Naive B cell (primary cell): ENCODE data around the gene TTC21B. TPM values are rescaled to one million over a fixed set of nuclear protein-coding genes. Genes with fewer than 3 reads are reported as not detected.
"Not testable (repeated sequence)": the region's sequence is repeated elsewhere in the genome, so short reads cannot be mapped to it uniquely, and the experiment has no call there.

Experiments used
- ATAC-seq, 2 donors: fragments of 150-1000 bp; cut with Tn5 transposase; 2 replicates each; pipeline ENCODE4 v1.10.0; 2021; ENCODE audit warnings: low read depth in 2 of 2, mild to moderate bottlenecking in 2 of 2, moderate library complexity in 2 of 2
- DNase-seq: peaks from one replicate; pipeline ENCODE4 v3.0.0; 2022
- H3K27ac Mint-ChIP-seq, 6 donors: one replicate each; pipeline ENCODE4 v1.8.0; 2020 to 2022; ENCODE audit warnings: mild to moderate bottlenecking in 6 of 6, mixed read lengths in 6 of 6, moderate library complexity in 5 of 6, inconsistent platforms in 2 of 6
- H3K27me3 Mint-ChIP-seq, 3 donors: one replicate each; pipeline ENCODE4 v1.8.0; 2021 to 2022; ENCODE audit warnings: mixed read lengths in 3 of 3, mild to moderate bottlenecking in 1 of 3
- H3K36me3 Mint-ChIP-seq, 2 donors: one replicate each; pipeline ENCODE4 v1.8.0; 2020 to 2022; ENCODE audit warnings: mixed read lengths in 2 of 2, inconsistent platforms in 1 of 2, mild to moderate bottlenecking in 1 of 2
- H3K4me1 Mint-ChIP-seq, 3 donors: one replicate each; pipeline ENCODE4 v1.8.0; 2020 to 2022; ENCODE audit warnings: mixed read lengths in 3 of 3, inconsistent platforms in 1 of 3, mild to moderate bottlenecking in 1 of 3, moderate library complexity in 1 of 3
- H3K4me3 Mint-ChIP-seq, 8 donors: one replicate each; pipeline ENCODE4 v1.8.0; 2020 to 2022; ENCODE audit warnings: mild to moderate bottlenecking in 8 of 8, mixed read lengths in 8 of 8, moderate library complexity in 8 of 8, inconsistent platforms in 2 of 8
- H3K9me3 Mint-ChIP-seq, 7 donors: one replicate each; pipeline ENCODE4 v1.8.0; 2020 to 2022; ENCODE audit warnings: mixed read lengths in 7 of 7, mild to moderate bottlenecking in 5 of 7, inconsistent platforms in 2 of 7, moderate library complexity in 1 of 7
- polyA plus RNA-seq, 6 donors: library from polyadenylated mRNA; unstranded; fragments of 300-500 nt; fragmentation: Illumina TruSeq; gene quantifications; one replicate each; pipeline ENCODE4 v1.2.3, GENCODE V29; 2021; ENCODE audit warnings: low read depth in 6 of 6

The TTC21B gene
- polyA plus RNA-seq, 6 donors from 2014 or later, result 7.6 to 14.5 (median 10.0) TPM

DNA sequence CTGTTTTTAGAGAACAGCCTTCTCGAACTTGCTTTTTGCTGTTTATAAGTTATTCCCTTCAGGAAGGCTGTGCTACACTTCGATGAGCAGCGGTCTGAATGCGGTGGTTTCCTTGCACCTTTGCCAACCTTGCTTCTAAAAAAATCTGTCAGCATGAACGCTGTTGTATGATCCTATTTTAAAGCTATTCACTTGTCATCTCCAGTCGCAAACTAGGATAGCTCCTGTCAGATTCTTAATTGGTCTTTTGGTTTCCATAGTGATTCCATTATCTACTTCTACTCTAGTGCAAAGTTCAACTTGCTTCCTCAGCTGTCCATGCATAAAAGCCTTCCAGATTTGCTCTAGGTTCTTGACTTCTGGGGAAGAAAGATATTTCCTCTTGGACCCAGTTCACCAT is 83.2 kb downstream of the TTC21B start:
- H3K27ac Mint-ChIP-seq, result no peak overlapping the region

DNA sequence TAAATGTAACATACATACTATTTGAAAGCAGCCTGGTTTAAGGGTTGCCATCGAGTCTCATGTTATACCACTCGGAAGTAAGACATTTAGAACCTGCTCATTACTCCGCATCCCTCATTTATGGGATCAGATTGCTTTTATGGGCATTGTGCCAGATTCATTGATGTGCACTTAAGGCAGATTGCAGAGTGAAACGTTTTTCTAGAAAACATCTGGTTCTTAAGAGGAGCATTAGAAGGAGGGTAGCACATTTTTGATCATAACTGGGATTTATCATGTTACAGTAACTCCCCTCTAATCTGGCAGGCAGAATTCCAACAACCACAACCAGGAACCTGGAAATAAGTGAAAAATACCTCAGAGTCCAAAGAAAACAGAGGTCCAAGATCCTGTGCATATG is 85.4 kb downstream of the TTC21B start:
- H3K9me3 Mint-ChIP-seq, result no peaks in the 10 kb centered on the region
- H3K36me3 Mint-ChIP-seq, result peaks cover 0 to 10% of the 10 kb centered on the region in 2 donors
- no peak overlapping the region for H3K27ac Mint-ChIP-seq
- no peak for DNase-seq
- H3K4me3 Mint-ChIP-seq, result no peak overlapping the region
- H3K4me1 Mint-ChIP-seq, result peaks cover 15 to 19% (median 17%) of the 10 kb centered on the region in 3 donors
- no peaks in the 10 kb centered on the region for H3K27me3 Mint-ChIP-seq
- no peak for ATAC-seq

More for the DNA sequence above, 83.2 kb downstream of the TTC21B start:
- Mint-ChIP-seq H3K4me3 (no peak overlapping the region), H3K4me1 (peaks cover 8 to 12% (median 8%) of the 10 kb centered on the region in 3 donors), H3K27me3 (no peaks in the 10 kb centered on the region), H3K36me3 (peaks cover 0 to 6% of the 10 kb centered on the region in 2 donors), H3K9me3 (no peaks in the 10 kb centered on the region)
- DNase-seq, result no peak
- ATAC-seq, result no peak

DNA sequence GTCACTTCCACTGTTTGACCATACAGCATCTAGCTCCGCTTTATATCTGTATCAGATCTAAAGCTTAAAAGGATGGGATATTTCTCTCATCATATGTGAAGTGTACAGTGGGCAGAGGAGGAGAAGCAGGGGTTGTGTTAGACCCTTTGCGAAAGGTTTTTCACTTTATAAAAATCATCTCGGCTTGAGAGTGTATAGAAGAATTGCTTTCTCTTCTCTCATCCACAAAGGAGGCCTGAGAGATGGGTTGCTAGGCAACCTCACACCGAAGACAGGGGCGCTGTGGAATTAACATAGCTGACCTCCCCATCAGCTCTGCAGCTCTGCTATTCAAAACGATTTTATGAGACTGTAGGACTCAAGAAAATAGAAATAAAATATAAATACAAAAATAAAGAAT is 89.3 kb downstream of the TTC21B start:
- Mint-ChIP-seq H3K36me3 (peaks cover 10 to 21% of the 10 kb centered on the region in 2 donors), H3K27ac (peak overlapping the region in 1 of 6 donors; percentile 95), H3K4me3 (no peak overlapping the region), H3K9me3 (peaks cover 0 to 21% (median 9%) of the 10 kb centered on the region in 7 donors), H3K27me3 (no peaks in the 10 kb centered on the region), H3K4me1 (peaks cover 12 to 18% (median 15%) of the 10 kb centered on the region in 3 donors)
- no peak for ATAC-seq
- DNase-seq, result no peak

DNA sequence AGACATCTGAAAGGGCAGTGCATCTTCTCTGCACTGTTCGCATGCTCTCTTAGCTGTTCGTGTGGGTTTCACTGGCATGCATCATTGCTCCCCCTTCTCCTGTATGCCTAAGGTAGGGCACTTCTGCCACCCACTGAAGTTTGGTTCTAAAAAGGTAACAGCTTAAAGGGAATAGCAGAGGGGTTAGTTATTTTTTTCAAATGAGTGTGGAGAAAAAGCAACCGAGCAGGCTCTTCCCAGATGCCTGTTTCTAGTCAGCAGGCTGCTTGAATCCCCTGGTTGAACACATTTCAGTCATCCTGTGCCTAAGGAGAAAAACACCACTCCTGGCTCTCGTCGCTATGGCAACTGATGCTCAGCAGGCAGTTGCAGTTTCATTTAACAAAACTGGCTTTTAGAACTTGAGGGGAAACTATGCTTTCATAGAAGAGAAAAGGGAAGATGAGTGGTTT is 89.7 kb downstream of the TTC21B start:
- peaks cover 0 to 24% (median 12%) of the 10 kb centered on the region in 7 donors for H3K9me3 Mint-ChIP-seq
- H3K36me3 Mint-ChIP-seq, result peaks cover 8 to 25% of the 10 kb centered on the region in 2 donors
- H3K27ac Mint-ChIP-seq, result peak overlapping the region in 3 of 6 donors; percentile 12 to 95 (median 31)
- peak overlapping the region in 1 of 8 donors; percentile 8 for H3K4me3 Mint-ChIP-seq
- H3K27me3 Mint-ChIP-seq, result no peaks in the 10 kb centered on the region
- H3K4me1 Mint-ChIP-seq, result peaks cover 10 to 13% (median 12%) of the 10 kb centered on the region in 3 donors
- DNase-seq, result peak; percentile 31
- peak; percentile 82 to 91 for ATAC-seq

DNA sequence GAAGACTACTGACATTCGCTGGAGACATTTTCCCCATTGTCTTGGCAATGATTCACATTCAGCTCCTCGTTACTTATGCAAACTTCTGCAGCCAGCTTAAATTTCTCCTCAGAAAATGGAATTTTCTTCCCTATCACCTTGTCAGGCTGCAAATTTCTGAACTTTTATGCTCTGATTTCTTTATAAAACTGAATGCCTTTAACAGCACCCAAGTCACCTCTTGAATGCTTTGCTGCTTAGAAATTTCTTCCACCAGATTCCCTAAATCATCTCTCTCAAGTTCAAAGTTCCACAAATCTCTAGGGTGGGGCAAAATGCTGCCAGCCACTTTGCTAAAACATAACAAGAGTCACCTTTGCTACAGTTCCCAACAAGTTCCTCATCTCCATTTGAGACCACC is 92.5 kb downstream of the TTC21B start:
- not testable (repeated sequence) for H3K4me3 Mint-ChIP-seq, H3K27me3 Mint-ChIP-seq, ATAC-seq, H3K27ac Mint-ChIP-seq, DNase-seq
- Mint-ChIP-seq H3K36me3 (peaks cover 4 to 34% of the 10 kb centered on the region in 2 donors), H3K9me3 (peaks cover 0 to 25% (median 12%) of the 10 kb centered on the region in 7 donors), H3K4me1 (peaks cover 10 to 12% (median 12%) of the 10 kb centered on the region in 3 donors)

DNA sequence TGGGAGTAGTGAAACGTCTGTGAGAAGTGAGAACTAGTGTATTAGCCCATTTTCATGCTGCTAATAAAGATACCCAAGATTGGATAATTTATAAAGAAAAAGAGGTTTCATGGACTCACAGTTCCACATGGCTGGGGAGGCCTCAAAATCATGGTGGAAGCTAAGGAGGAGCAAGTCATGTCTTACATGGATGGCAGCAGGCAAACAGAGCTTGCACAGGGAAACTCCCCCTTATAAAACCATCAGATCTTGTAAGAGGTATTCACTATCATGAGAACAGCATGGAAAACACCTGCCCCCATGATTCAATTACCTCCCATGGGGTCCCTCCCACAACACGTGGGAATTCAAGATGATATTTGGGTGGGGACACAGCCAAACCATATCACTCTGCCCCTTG is 93.9 kb downstream of the TTC21B start:
- not testable (repeated sequence) for ATAC-seq, H3K4me3 Mint-ChIP-seq, H3K27ac Mint-ChIP-seq, H3K27me3 Mint-ChIP-seq, DNase-seq
- Mint-ChIP-seq H3K9me3 (peaks cover 4 to 25% (median 12%) of the 10 kb centered on the region in 7 donors), H3K4me1 (peaks cover 12 to 13% (median 12%) of the 10 kb centered on the region in 3 donors), H3K36me3 (peaks cover 4 to 42% of the 10 kb centered on the region in 2 donors)

DNA sequence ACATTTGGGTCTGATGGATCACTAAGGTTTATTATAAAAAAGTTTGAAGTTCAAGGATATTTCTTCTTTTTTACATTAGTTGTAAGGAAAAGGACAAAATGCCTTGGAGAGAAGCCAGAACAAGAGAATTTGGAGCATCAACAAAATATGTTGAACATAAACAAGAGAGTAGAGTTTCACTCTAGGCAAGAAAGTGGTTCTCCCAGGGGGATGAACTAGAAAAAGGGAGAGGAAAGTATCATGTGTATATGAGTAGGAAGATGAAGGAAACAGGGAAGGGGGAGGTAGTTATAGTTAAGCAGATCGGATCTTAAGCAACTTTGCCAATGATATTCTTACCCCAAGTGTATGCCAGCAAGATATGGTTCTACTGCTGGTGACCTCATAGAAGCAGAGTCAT is 95.7 kb downstream of the TTC21B start:
- Mint-ChIP-seq H3K27me3 (no peaks in the 10 kb centered on the region), H3K9me3 (peaks cover 4 to 37% (median 22%) of the 10 kb centered on the region in 7 donors), H3K36me3 (peaks cover 10 to 59% of the 10 kb centered on the region in 2 donors), H3K27ac (peak overlapping the region in 3 of 6 donors; percentile 24 to 77 (median 26)), H3K4me3 (no peak overlapping the region), H3K4me1 (peaks cover 0 to 7% (median 0%) of the 10 kb centered on the region in 3 donors)
- ATAC-seq (no peak), DNase-seq (no peak)

DNA sequence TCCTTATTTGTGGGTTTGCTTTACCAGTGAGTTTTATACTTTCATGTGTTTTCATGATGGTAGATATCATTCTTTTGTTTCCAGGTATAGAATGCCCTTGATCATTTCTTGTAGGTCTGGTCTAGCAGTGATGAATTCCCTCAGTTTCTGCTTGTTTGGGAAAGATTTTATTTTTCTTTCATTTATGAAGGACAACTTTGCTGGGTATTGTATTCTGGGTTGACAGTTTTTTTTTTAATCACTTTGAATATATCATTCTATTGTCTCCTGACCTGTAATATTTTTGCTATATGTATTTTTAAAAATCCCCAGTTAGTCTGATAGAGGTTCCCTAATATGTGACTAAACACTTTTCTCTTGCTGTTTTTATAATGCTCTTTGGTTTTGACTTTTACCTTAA is 101.2 kb downstream of the TTC21B start:
- Mint-ChIP-seq H3K27me3 (no peaks in the 10 kb centered on the region), H3K4me3 (peak overlapping the region in 1 of 8 donors; percentile 10), H3K9me3 (peaks cover 9 to 38% (median 29%) of the 10 kb centered on the region in 7 donors), H3K27ac (no peak overlapping the region), H3K36me3 (peaks cover 19 to 47% of the 10 kb centered on the region in 2 donors), H3K4me1 (peaks cover 0 to 7% (median 0%) of the 10 kb centered on the region in 3 donors)
- DNase-seq (no peak), ATAC-seq (no peak)

DNA sequence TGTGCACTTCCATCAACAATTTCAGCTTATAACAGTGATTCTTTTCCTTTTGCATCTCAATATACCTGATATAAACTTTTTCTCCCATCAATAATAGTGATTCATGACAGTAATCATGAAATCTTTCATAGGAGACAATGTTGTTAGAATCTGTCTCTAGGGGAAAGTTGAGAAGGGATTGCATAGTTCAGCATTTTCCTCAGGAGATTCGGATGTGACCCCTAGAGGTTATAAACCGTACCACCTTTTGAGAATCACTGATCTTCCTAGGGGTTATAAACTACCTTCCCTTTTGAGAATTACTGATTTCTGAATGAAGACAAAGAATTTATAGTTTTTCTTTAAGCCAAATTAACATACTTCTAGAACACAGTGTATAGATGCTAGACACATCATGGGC is 106.6 kb downstream of the TTC21B start:
- Mint-ChIP-seq H3K4me3 (no peak overlapping the region), H3K36me3 (peaks cover 1 to 13% of the 10 kb centered on the region in 2 donors), H3K27me3 (no peaks in the 10 kb centered on the region), H3K4me1 (no peaks in the 10 kb centered on the region), H3K9me3 (peaks cover 0 to 17% (median 10%) of the 10 kb centered on the region in 7 donors), H3K27ac (no peak overlapping the region)
- DNase-seq (no peak), ATAC-seq (peak in 1 of 2 donors; percentile 30)

DNA sequence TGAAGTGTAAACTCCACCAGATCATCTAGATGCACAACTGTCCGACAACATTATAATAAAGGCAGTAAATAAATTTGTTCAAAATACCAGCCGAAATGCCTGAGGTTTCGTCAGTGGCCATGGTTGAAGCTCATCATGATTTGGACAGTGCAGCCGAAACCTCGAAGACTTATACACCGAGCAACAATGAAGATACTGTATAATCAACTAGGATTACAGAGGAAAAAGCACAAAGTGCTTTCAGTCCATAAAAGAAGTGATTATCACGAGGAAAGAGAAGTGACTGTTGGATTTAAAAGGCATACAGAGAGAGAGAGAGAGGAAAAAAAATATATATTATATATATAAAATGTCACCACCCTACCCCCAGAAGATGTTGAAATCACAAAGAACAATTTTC is 107.5 kb downstream of the TTC21B start:
- H3K27me3 Mint-ChIP-seq, result no peaks in the 10 kb centered on the region
- DNase-seq (no peak), ATAC-seq (no peak)
- no peaks in the 10 kb centered on the region for H3K4me1 Mint-ChIP-seq
- H3K4me3 Mint-ChIP-seq, result no peak overlapping the region
- H3K9me3 Mint-ChIP-seq, result peaks cover 0 to 9% (median 4%) of the 10 kb centered on the region in 7 donors
- peak overlapping the region in 1 of 6 donors; percentile 24 for H3K27ac Mint-ChIP-seq
- H3K36me3 Mint-ChIP-seq, result peaks cover 0 to 6% of the 10 kb centered on the region in 2 donors

DNA sequence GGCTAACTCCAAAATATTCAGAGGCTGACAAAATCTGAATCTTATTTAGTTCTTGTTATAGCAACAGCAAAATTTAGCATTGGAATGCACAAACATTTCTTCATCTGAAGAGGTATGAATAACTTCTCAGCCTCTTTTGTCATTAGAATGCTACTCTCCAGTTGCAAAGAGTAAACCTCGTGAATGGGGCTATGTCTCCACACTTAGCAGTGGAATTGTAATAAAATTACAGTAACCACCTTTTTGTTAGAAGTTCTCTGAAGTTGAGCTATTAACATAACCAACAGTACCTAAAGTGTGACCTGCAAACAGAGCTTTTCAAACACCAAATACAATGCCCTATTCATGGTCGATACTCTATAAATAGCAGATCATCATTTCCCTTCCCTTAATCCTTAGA is 109.4 kb downstream of the TTC21B start:
- Mint-ChIP-seq H3K36me3 (no peaks in the 10 kb centered on the region), H3K9me3 (no peaks in the 10 kb centered on the region), H3K27me3 (no peaks in the 10 kb centered on the region), H3K4me3 (no peak overlapping the region), H3K4me1 (peaks cover 0 to 2% (median 0%) of the 10 kb centered on the region in 3 donors), H3K27ac (no peak overlapping the region)
- no peak for DNase-seq
- ATAC-seq, result no peak

DNA sequence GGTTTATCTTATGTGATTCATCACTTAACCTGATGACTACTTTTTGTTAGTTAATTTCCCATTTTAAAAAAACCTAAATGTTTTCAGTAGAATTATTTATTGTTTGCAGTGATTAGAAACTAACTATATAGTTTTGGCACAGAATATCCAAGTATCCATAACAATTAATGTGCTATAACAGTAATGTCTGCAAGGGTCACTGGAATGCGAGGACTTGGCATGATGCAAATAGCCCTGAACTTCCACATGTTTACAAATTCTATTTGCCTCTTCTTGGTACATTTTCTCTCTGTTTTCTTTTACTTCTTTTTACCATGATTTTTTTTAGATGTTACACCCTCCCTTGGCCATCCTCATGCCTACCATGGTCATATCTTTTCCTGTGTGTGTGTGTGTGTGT is 110.2 kb downstream of the TTC21B start:
- Mint-ChIP-seq H3K27me3 (no peaks in the 10 kb centered on the region), H3K4me1 (peaks cover 0 to 2% (median 0%) of the 10 kb centered on the region in 3 donors), H3K9me3 (peaks cover 0 to under 1% (median 0%) of the 10 kb centered on the region in 7 donors), H3K4me3 (no peak overlapping the region), H3K36me3 (no peaks in the 10 kb centered on the region), H3K27ac (peak overlapping the region in 1 of 6 donors; percentile 6)
- DNase-seq, result no peak
- no peak for ATAC-seq

DNA sequence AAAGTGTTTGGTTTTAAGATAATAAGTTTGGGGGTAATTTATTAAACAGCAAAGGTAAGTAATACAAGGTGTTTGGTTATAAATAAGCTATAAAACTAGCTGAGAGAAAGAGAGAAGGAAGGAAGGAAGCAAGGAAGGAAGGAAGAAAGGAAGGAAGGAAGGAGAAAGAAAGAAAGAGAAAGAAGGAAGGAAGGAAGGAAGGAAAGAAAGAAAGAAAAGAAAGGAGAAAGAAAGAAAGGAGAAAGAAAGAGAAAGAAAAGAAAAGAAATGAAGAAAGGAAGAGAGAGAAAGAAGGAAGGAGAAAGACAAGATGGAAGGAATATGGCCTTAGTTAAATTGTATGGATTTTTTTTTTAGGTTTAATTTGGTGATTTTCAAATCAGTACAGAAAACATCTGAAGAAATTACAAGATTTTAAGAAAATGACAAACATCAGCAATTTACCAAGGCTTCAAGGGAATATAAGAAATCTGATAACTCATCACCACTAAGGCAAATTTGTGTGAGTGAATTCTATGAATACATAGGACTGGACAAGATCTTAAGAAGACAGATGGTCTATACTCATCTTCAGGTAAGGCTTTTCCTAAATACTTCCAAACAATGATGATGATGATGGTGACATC is 113.1 kb downstream of the TTC21B start:
- Mint-ChIP-seq H3K4me3 (peak overlapping the region in 1 of 8 donors; percentile 61), H3K9me3 (peaks cover 0 to 2% (median 0%) of the 10 kb centered on the region in 7 donors), H3K27ac (peak overlapping the region in 1 of 6 donors; percentile 19), H3K27me3 (no peaks in the 10 kb centered on the region), H3K4me1 (peaks cover 0 to 2% (median 0%) of the 10 kb centered on the region in 3 donors), H3K36me3 (peaks cover 0 to 6% of the 10 kb centered on the region in 2 donors)
- ATAC-seq, result no peak
- DNase-seq, result no peak

DNA sequence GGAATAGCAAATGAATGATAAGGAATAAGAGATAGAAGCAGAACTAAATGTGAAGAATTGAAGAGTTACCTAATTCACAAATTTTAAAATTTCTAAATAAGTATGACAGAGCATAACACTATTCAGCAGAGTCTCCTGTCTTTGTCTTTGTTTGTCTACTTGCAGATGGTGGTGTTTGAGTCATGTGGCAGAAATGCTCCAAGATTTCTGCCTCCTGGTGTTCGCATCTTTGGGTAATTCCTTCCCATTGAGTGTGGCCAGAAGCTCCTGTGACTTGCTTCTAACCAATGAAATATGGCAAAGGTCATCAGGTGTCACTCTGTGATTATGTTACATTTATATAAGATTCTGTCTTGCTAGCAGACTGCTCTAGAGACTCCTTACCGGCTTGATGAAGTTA is 114.0 kb downstream of the TTC21B start:
- H3K4me3 Mint-ChIP-seq, result no peak overlapping the region
- peaks cover 0 to 6% of the 10 kb centered on the region in 2 donors for H3K36me3 Mint-ChIP-seq
- DNase-seq (no peak), ATAC-seq (no peak)
- peak overlapping the region in 1 of 6 donors; percentile 90 for H3K27ac Mint-ChIP-seq
- H3K9me3 Mint-ChIP-seq, result peaks cover 0 to 2% (median 0%) of the 10 kb centered on the region in 7 donors
- H3K27me3 Mint-ChIP-seq, result no peaks in the 10 kb centered on the region
- H3K4me1 Mint-ChIP-seq, result peaks cover 0 to 2% (median 0%) of the 10 kb centered on the region in 3 donors
